GM12864 (cell line): ENCODE results near the gene SMLR1.

Source experiments
- DNase-seq: peaks from one replicate; pipeline ENCODE4 v3.0.0-alpha.2; 2011; ENCODE audit warnings: low read depth
- H3K4me3 ChIP-seq: 2 replicates; pipeline ENCODE4 v1.5.1; 2011; ENCODE audit warnings: mild to moderate bottlenecking, low read depth, low read length, control low read depth
- TF ChIP-seq, protein P1 (sequence below): IDR thresholded peaks from 2 replicates; pipeline ENCODE4 v1.5.1; 2011; ENCODE audit warnings: low read depth, mild to moderate bottlenecking, moderate library complexity, low read length, control low read depth, inconsistent platforms; ENCODE audit errors: missing control alignments

Gene SMLR1

DNA sequence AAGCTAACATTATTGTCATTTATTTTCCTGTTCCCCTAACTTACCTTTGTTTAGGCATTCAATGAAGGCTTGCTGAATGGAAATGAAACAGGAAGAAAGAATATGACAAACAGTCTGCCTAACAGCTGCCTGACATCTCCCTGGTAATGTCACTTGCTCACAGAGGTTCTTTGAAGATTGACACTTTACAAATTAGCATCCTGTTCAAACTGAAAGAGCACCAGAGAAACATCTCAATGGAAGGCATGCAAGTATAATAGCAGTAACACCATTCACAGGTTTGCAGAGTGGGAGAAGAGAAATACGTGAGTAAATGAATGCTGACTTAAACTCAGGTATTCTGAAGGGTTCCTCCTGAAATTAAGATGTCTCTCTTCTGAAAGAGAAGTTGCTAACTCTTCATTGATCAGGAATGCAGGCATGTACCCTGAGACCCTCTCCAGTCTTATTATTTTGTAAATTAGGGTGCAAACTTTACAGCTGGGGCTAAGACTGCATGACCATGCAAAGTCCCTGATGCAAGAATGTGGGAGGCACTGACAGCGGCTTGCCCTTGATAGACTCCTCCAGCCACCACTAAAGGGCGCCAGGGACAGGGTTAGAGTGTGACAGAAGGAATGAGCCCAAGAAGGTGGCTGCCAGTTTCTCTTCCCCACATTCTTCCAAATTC lies 1.3 kb upstream of the SMLR1 start:
- DNase-seq: no peak
- TF ChIP-seq, protein P1, sequence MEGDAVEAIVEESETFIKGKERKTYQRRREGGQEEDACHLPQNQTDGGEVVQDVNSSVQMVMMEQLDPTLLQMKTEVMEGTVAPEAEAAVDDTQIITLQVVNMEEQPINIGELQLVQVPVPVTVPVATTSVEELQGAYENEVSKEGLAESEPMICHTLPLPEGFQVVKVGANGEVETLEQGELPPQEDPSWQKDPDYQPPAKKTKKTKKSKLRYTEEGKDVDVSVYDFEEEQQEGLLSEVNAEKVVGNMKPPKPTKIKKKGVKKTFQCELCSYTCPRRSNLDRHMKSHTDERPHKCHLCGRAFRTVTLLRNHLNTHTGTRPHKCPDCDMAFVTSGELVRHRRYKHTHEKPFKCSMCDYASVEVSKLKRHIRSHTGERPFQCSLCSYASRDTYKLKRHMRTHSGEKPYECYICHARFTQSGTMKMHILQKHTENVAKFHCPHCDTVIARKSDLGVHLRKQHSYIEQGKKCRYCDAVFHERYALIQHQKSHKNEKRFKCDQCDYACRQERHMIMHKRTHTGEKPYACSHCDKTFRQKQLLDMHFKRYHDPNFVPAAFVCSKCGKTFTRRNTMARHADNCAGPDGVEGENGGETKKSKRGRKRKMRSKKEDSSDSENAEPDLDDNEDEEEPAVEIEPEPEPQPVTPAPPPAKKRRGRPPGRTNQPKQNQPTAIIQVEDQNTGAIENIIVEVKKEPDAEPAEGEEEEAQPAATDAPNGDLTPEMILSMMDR: no peak
- H3K4me3 ChIP-seq: no peak overlapping the region

DNA sequence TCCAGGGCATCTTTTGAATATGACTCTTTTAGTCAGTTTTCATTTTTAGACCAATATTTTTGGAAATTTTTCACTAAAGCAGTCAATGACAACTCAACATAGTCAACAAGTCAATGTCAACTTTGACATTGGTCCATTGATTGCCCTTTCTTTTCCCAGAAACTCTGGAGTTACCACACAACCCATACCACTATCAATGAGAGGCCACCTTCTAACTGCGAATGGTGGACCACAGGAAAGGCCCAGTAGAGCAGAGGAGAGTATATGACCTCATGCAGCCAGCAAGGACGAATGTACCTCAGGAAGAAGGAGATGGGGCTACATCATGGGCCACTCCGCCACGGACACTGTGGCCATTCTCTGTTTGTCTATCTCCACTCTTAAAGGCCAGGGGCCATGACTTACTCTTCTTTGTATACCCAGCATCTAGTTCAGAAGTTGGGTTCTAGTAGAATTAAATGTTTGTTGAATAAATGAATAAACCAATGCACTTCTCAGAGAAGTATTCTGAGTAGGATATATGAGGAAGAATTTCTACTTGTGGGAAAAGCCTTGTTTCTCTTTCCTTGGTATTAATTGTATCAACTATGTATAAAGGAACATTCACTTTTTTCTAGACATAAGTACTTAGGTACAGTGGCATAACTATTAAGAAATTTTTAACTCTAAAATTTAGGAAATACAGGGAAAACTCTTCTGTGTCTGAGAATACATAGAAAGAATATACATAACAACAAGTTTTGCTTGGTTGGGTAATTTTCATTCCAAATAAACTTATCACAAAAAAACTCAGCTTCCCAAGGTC lies 562 bp upstream of the SMLR1 start:
- no peak for DNase-seq
- no peak overlapping the region for H3K4me3 ChIP-seq
- TF ChIP-seq, protein P1: no peak

DNA sequence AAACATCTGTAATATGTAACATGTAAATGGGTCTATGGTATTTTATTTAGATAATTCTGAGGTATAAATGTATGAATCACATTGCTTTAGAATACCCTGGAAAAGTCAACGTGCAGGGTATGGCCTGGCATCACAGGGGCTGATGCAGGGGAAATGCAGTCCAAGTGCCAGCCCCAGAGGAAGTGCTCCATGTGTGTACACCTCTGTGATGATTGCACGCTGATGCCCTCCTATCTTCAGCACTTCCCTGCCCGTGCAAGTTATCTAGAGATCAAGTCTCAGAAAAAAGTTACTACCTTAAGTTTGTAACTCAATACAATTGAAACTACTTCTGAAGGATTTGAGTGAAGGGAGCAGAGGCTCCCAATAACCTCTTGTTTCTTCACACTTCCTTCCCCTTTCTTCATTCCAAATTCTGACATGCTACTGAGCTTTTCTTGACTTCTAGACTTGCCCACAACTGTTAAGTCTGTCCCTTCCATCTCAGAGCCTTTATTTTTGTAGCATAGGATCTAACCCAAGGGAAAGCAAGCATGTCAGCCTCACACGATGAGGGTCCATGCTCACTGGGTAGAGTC lies 2.2 kb downstream of the SMLR1 start:
- TF ChIP-seq, protein P1: no peak
- no peak overlapping the region for H3K4me3 ChIP-seq
- DNase-seq: no peak

DNA sequence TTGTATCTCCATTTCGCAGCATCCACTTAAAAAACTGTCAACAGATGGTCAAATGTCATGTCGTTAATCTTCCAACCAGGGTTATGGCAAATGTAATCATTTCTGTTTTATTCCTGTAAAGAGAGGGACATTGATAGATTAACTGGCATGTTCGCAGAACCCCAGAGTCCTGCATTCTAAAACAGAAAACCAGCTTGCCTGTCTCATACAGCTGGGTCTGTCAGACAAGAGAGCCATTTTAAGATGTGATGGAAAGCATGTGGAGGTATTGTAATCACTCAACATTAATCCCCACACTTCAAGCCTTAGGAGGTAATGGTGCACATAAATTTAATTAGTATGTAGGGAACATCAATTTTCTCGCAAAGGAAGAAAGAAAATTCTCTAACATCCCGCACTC lies 4.4 kb downstream of the SMLR1 start:
- TF ChIP-seq, protein P1: no peak
- H3K4me3 ChIP-seq: no peak overlapping the region
- no peak for DNase-seq

DNA sequence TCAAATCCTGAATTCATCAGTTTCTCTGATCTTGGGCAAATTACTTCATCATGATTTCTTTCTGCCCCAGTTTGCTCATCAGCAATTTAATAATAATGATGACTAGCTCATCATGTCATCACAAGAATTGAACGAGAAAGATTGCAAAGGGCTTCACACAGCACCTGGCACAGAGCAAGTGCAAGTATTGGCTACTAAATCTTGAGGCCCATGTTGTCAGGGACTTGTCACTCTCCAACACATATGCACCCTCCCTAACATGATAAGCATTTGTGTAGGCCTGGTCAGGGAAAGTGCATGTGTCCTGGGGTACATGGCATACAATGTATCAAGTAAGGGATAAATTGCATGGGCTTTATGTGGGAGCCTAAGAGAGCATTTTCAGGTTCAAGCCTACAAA lies 6.4 kb downstream of the SMLR1 start:
- DNase-seq: no peak
- no peak overlapping the region for H3K4me3 ChIP-seq
- TF ChIP-seq, protein P1: no peak

DNA sequence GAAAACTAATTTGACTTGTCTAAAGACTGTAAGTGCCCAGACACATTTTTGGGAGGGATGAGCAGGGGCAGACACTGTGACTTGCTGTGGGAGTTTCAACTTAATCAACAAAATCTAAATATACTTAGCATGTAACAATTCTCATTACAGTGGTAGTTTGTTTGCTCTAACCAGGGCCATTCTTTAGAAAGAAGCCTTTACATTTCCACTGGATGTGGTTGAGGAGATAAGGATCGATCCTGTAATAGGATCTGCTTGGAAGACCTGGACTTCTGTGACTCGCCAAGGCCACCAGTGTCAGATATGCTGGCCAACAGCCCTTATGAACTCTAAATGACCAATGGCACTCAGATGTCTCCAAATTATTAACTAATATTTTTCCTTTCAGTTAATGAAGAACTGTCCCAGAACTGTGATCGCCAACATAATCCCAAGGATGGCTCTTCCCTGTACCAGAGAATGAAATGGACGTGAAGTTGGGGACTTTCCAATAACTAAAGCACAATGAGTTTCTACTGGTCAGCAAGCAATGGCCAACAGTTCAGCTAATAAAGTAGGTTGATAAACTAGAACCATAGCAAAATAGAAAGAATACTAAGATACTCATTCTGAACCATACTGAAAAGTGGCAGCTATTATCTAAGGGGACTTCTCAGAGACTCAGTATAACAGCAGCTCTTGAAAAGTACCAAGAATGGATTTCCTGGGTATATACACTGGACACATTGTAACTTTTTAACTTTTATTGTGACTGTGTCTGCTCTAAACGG lies 7.5 kb downstream of the SMLR1 start:
- TF ChIP-seq, protein P1: no peak
- H3K4me3 ChIP-seq: no peak overlapping the region
- DNase-seq: no peak
